Activated T-helper 1 cell treated with anti-CD3 and anti-CD28 coated beads, Interleukin-12 subunit alpha, Interleukin-12 subunit beta, Interleukin-2, Interleukin-4 antibody, amounts not matched to agents 30 ng/mL and 10 ng/mL and 1 ng/mL, durations not matched to agents 14 hours and 24 hours and 36 hours (primary cell): ENCODE data around the gene CEP85L. TPM values are rescaled to one million over a fixed set of nuclear protein-coding genes. Genes with fewer than 3 reads are reported as not detected.

Experiments
- DNase-seq: peaks from one replicate; pipeline ENCODE4 v3.0.0; 2021; ENCODE audit warnings: low spot score
- H3K27ac Mint-ChIP-seq: one replicate; pipeline ENCODE4 v1.8.0; 2021; ENCODE audit warnings: mild to moderate bottlenecking, mixed read lengths
- H3K27me3 Mint-ChIP-seq: one replicate; pipeline ENCODE4 v1.8.0; 2022; ENCODE audit warnings: mild to moderate bottlenecking, moderate library complexity, mixed read lengths; ENCODE audit not compliant: insufficient read depth
- H3K36me3 Mint-ChIP-seq: one replicate; pipeline ENCODE4 v1.8.0; 2021; ENCODE audit warnings: low read depth, mixed read lengths
- H3K4me1 Mint-ChIP-seq: one replicate; pipeline ENCODE4 v1.8.0; 2021; ENCODE audit warnings: low read depth, mixed read lengths
- H3K4me3 Mint-ChIP-seq: one replicate; pipeline ENCODE4 v1.8.0; 2021; ENCODE audit warnings: mild to moderate bottlenecking, moderate library complexity, mixed read lengths
- H3K9me3 Mint-ChIP-seq: one replicate; pipeline ENCODE4 v1.8.0; 2021; ENCODE audit warnings: mixed read lengths
- intact Hi-C: fragments of 100-400 bp; cut with micrococcal nuclease; formaldehyde crosslinking; loops from one replicate; pipeline ENCODE4 v1.15.1; 2024
- total RNA-seq: library from RNA; stranded (reverse); gene quantifications from 2 replicates; pipeline ENCODE4 v1.2.3, GENCODE V29; 2022

CEP85L gene
- total RNA-seq, 1 donor from 2014 or later = 50.9 TPM

- H3K27ac Mint-ChIP-seq = peak overlapping the region; percentile 70
Measured at GRCh38 chr6:118650582-118651281, 659 bp downstream of the CEP85L start.

GRCh38 chr6:118649918-118650581, 1.3 kb downstream of the CEP85L start:
- Mint-ChIP-seq H3K36me3 (peaks cover 20% of the 10 kb centered on the region), H3K4me3 (peak overlapping the region; percentile 85), H3K4me1 (peaks cover 42% of the 10 kb centered on the region), H3K27ac (peak overlapping the region; percentile 70), H3K27me3 (no peaks in the 10 kb centered on the region), H3K9me3 (no peaks in the 10 kb centered on the region)
- intact Hi-C loops = loop anchor here (2.0 to 10.0 kb wide), 7 partner anchors 31 to 1168 kb away; partner anchors contain the start of genes DCBLD1, FAM184A and MAN1A1
- DNase-seq = no peak

More at GRCh38 chr6:118650582-118651281, 659 bp downstream of the CEP85L start:
- Mint-ChIP-seq H3K36me3 (peaks cover 16% of the 10 kb centered on the region), H3K27me3 (no peaks in the 10 kb centered on the region), H3K4me1 (peaks cover 45% of the 10 kb centered on the region), H3K9me3 (no peaks in the 10 kb centered on the region), H3K4me3 (peak overlapping the region; percentile 85)
- intact Hi-C loops = loop anchor here (1.0 to 10.0 kb wide), 15 partner anchors 14 to 1168 kb away; partner anchors contain the start of genes DCBLD1, FAM184A, MAN1A1 and MCM9
- DNase-seq = peak; percentile 34

GRCh38 chr6:118648866-118649554, 2.4 kb downstream of the CEP85L start:
- no peak for DNase-seq
- no peaks in the 10 kb centered on the region for H3K9me3 Mint-ChIP-seq
- peaks cover 24% of the 10 kb centered on the region for H3K36me3 Mint-ChIP-seq
- H3K4me3 Mint-ChIP-seq = peak overlapping the region; percentile 85
- H3K27me3 Mint-ChIP-seq = no peaks in the 10 kb centered on the region
- intact Hi-C loops = no loop called here
- peaks cover 47% of the 10 kb centered on the region for H3K4me1 Mint-ChIP-seq
- H3K27ac Mint-ChIP-seq = no peak overlapping the region

- peaks cover 39% of the 10 kb centered on the region for H3K4me1 Mint-ChIP-seq
- no peaks in the 10 kb centered on the region for H3K27me3 Mint-ChIP-seq
- no peak overlapping the region for H3K4me3 Mint-ChIP-seq
- intact Hi-C loops = no loop called here
- no peak for DNase-seq
- peaks cover 18% of the 10 kb centered on the region for H3K36me3 Mint-ChIP-seq
- H3K9me3 Mint-ChIP-seq = no peaks in the 10 kb centered on the region
- no peak overlapping the region for H3K27ac Mint-ChIP-seq
Measured at GRCh38 chr6:118646977-118647376, 4.4 kb downstream of the CEP85L start.

GRCh38 chr6:118645395-118645794, 6.0 kb downstream of the CEP85L start:
- intact Hi-C loops = no loop called here

GRCh38 chr6:118644007-118644406, 7.4 kb downstream of the CEP85L start:
- DNase-seq = no peak
- intact Hi-C loops = no loop called here
- Mint-ChIP-seq H3K36me3 (peaks cover 12% of the 10 kb centered on the region), H3K27me3 (no peaks in the 10 kb centered on the region), H3K27ac (peak overlapping the region; percentile 14), H3K9me3 (no peaks in the 10 kb centered on the region), H3K4me3 (no peak overlapping the region), H3K4me1 (peaks cover 41% of the 10 kb centered on the region)

More at GRCh38 chr6:118645395-118645794, 6.0 kb downstream of the CEP85L start:
- Mint-ChIP-seq H3K27ac (no peak overlapping the region), H3K27me3 (no peaks in the 10 kb centered on the region), H3K9me3 (no peaks in the 10 kb centered on the region), H3K36me3 (peaks cover 15% of the 10 kb centered on the region), H3K4me1 (peaks cover 41% of the 10 kb centered on the region), H3K4me3 (no peak overlapping the region)
- no peak for DNase-seq

- Mint-ChIP-seq H3K4me3 (no peak overlapping the region), H3K27me3 (no peaks in the 10 kb centered on the region), H3K36me3 (peaks cover 17% of the 10 kb centered on the region), H3K4me1 (peaks cover 44% of the 10 kb centered on the region), H3K27ac (no peak overlapping the region), H3K9me3 (no peaks in the 10 kb centered on the region)
- intact Hi-C loops = no loop called here
- DNase-seq = no peak
Measured at GRCh38 chr6:118641042-118641441, 10.3 kb downstream of the CEP85L start.

- Mint-ChIP-seq H3K9me3 (no peaks in the 10 kb centered on the region), H3K27me3 (no peaks in the 10 kb centered on the region), H3K4me3 (no peak overlapping the region), H3K36me3 (peaks cover 9% of the 10 kb centered on the region), H3K4me1 (peaks cover 33% of the 10 kb centered on the region), H3K27ac (no peak overlapping the region)
- intact Hi-C loops = no loop called here
- no peak for DNase-seq
Measured at GRCh38 chr6:118639054-118639964, 12.1 kb downstream of the CEP85L start.

GRCh38 chr6:118638288-118638687, 13.1 kb downstream of the CEP85L start:
- Mint-ChIP-seq H3K36me3 (peaks cover 9% of the 10 kb centered on the region), H3K27ac (no peak overlapping the region), H3K27me3 (no peaks in the 10 kb centered on the region), H3K4me3 (no peak overlapping the region), H3K9me3 (no peaks in the 10 kb centered on the region), H3K4me1 (peaks cover 28% of the 10 kb centered on the region)
- intact Hi-C loops = no loop called here
- no peak for DNase-seq

- Mint-ChIP-seq H3K27me3 (no peaks in the 10 kb centered on the region), H3K4me3 (no peak overlapping the region), H3K36me3 (peaks cover 21% of the 10 kb centered on the region), H3K4me1 (peaks cover 40% of the 10 kb centered on the region), H3K27ac (no peak overlapping the region), H3K9me3 (no peaks in the 10 kb centered on the region)
- intact Hi-C loops = no loop called here
- DNase-seq = no peak
Measured at GRCh38 chr6:118635909-118636735, 15.3 kb downstream of the CEP85L start.

GRCh38 chr6:118632359-118632758, 19.0 kb downstream of the CEP85L start:
- Mint-ChIP-seq H3K27me3 (no peaks in the 10 kb centered on the region), H3K27ac (no peak overlapping the region), H3K4me3 (no peak overlapping the region), H3K9me3 (no peaks in the 10 kb centered on the region), H3K36me3 (peaks cover 38% of the 10 kb centered on the region), H3K4me1 (peaks cover 35% of the 10 kb centered on the region)
- DNase-seq = no peak
- intact Hi-C loops = no loop called here
